ENCODE data around the gene EGFLAM.

EGFLAM gene

GRCh38 chr5:38479315-38479904 lies 221.1 kb downstream of the EGFLAM start:
- DNase-seq: no peak

GRCh38 chr5:38483805-38484398 lies 225.5 kb downstream of the EGFLAM start:
- no peak for DNase-seq

DNA sequence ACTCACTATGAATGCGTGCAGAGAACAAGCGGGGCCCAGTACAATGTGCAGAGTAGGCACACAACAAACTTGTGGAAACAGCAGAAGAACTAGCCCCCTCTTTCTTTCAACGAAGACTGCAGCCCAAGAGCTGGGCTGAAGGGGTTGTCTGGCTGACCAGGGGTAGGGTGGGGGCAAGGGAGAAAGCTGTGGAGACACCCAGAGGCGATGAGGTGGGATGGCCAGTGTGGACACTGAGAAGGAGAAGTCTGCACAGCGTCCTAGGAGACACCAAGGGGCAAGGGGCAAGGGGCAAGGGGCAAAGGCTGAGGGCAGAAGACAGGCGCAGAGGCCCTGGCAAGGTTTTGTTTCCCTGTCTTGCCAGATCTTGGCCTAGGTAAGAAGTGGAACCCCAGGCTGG lies 235.8 kb downstream of the EGFLAM start:
- no peak for DNase-seq

DNA sequence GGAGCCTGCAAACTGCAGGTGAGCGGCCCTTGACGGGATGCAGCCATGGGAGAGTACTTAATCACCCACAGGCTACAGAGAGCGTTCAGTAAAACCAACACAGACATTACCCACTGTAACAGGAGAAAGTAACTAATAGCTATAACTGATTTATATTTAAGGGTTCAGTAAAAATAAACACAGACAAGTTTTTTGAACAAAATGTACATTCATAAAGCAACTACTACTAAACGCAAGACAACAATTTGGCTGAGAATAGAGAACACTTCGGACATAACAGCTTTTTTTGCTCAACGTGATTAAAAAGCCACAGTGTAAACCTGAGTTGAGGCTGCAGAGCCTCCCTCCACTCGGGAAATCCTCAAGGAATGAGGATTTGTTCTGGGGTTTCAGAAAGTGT lies 236.4 kb downstream of the EGFLAM start:
- no peak for DNase-seq

GRCh38 chr5:38497946-38498345 lies 239.6 kb downstream of the EGFLAM start:
- no peak for DNase-seq

GRCh38 chr5:38500573-38501260 lies 242.4 kb downstream of the EGFLAM start:
- DNase-seq: no peak

DNA sequence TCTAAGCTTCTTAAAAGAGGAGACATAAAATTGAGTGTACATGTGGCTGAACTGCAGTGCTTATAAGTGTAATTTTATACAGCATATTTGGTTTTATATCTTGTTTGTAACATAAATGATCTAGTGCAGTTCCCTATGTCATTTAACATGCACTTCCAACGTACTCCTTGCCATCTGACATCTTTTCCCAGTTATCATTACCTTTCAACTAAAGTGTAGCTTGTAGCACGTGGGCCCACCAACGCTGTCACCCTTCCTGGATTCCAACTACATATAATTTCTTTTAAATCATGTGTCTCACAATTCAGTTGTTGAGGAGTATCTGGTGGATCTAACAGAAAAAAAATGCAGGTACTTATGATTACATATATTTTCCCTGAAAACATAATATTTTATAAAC lies 247.9 kb downstream of the EGFLAM start:
- no peak for DNase-seq

GRCh38 chr5:38509185-38509584 lies 250.8 kb downstream of the EGFLAM start:
- no peak for DNase-seq

Measured in activated CD4-positive, alpha-beta T cell treated with anti-CD3 and anti-CD28 coated beads, Interleukin-2, amount 50 U/mL, for 48 hours (primary cell).